ENCODE data around the gene MSRB2. TPM values are rescaled to one million over a fixed set of nuclear protein-coding genes. Genes with fewer than 3 reads are reported as not detected.

The MSRB2 gene
- total RNA-seq, 4 donors from 2014 or later, result 8.7 to 19.3 (median 13.7) TPM

- no peak overlapping the region for H3K4me3 ChIP-seq
- no peaks in the 10 kb centered on the region for H3K27me3 ChIP-seq
- H3K27ac ChIP-seq, result no peak overlapping the region
- H3K9me3 ChIP-seq, result no peaks in the 10 kb centered on the region
- 85 to 91% methylated on average over 9 to 10 of the region's 10 CpGs for WGBS, 2 donors
- intact Hi-C loops (cut with DNase I), result no loop called here
- TF ChIP-seq, protein P1, sequence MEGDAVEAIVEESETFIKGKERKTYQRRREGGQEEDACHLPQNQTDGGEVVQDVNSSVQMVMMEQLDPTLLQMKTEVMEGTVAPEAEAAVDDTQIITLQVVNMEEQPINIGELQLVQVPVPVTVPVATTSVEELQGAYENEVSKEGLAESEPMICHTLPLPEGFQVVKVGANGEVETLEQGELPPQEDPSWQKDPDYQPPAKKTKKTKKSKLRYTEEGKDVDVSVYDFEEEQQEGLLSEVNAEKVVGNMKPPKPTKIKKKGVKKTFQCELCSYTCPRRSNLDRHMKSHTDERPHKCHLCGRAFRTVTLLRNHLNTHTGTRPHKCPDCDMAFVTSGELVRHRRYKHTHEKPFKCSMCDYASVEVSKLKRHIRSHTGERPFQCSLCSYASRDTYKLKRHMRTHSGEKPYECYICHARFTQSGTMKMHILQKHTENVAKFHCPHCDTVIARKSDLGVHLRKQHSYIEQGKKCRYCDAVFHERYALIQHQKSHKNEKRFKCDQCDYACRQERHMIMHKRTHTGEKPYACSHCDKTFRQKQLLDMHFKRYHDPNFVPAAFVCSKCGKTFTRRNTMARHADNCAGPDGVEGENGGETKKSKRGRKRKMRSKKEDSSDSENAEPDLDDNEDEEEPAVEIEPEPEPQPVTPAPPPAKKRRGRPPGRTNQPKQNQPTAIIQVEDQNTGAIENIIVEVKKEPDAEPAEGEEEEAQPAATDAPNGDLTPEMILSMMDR (IDR thresholded peaks at IDR 0.05), result no peak
- no peak for TF ChIP-seq POLR2A (IDR thresholded peaks at IDR 0.05)
- peaks cover 0 to 78% (median 4%) of the 10 kb centered on the region in 3 donors for H3K36me3 ChIP-seq
- no peaks in the 10 kb centered on the region for H3K4me1 ChIP-seq
- no peak for DNase-seq
These were observed 11.1 kb downstream of the MSRB2 start for GRCh38 chr10:23106331-23107072.

- Histone ChIP-seq H3K36me3 (peaks cover 0 to 96% (median 4%) of the 10 kb centered on the region in 3 donors), H3K4me3 (no peak overlapping the region), H3K27me3 (no peaks in the 10 kb centered on the region), H3K9me3 (no peaks in the 10 kb centered on the region), H3K27ac (no peak overlapping the region), H3K4me1 (no peaks in the 10 kb centered on the region)
- TF ChIP-seq, protein P1 (IDR thresholded peaks at IDR 0.05), result no peak
- TF ChIP-seq POLR2A (IDR thresholded peaks at IDR 0.05), result no peak
- no peak for DNase-seq
- WGBS, 2 donors, result 84 to 86% methylated on average over 6 to 9 of the region's 13 CpGs
- intact Hi-C loops (cut with DNase I), result no loop called here
These were observed 15.5 kb downstream of the MSRB2 start for GRCh38 chr10:23110722-23111516.

- intact Hi-C loops (cut with DNase I), result no loop called here
- no peak for TF ChIP-seq POLR2A (IDR thresholded peaks at IDR 0.05)
- TF ChIP-seq, protein P1 (IDR thresholded peaks at IDR 0.05), result no peak
- peaks cover 0 to 96% (median 4%) of the 10 kb centered on the region in 3 donors for H3K36me3 ChIP-seq
These were observed 16.3 kb downstream of the MSRB2 start for GRCh38 chr10:23111517-23112286.

DNA sequence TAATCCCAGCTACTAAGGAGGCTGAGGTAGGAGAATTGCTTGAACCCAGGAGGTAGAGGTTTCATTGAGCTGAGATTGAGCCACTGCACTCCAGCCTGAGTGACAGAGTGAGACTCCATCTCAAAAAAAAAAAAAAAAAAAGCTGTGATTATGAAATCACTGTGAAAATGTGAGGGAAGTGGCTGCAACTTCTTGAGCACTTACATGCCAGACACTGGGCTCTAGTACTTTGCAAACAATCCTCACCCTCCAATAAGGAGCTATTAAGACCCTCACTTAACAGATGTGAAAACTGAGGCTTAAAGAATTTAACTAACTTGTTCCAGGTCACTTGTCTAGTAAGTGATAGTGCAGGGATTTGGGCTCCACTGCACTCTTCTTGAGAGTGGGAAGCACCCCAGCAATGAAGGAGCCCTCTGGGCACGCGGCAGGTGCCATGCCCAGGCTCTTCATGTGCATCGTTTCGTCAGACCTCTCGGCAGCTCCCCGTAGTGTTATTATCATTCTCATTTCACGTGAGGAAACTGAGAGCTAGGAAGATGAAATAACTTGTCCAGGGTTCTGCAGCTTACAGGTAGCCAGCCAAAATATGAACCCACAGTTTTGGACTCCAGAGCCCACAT is 19.0 kb downstream of the MSRB2 start:
- 94% methylated on average over 7 of the region's 7 CpGs for WGBS, 2 donors
- H3K36me3 ChIP-seq, result peaks cover 0 to 97% (median 0%) of the 10 kb centered on the region in 3 donors

More at GRCh38 chr10:23111517-23112286, 16.3 kb downstream of the MSRB2 start:
- WGBS, 2 donors, result 78 to 95% methylated on average over 2 of the region's 2 CpGs
- Histone ChIP-seq H3K4me3 (no peak overlapping the region), H3K9me3 (no peaks in the 10 kb centered on the region), H3K27ac (no peak overlapping the region), H3K27me3 (no peaks in the 10 kb centered on the region), H3K4me1 (no peaks in the 10 kb centered on the region)
- no peak for DNase-seq

More for the DNA sequence above, 19.0 kb downstream of the MSRB2 start:
- Histone ChIP-seq H3K4me3 (no peak overlapping the region), H3K9me3 (no peaks in the 10 kb centered on the region), H3K4me1 (no peaks in the 10 kb centered on the region), H3K27me3 (no peaks in the 10 kb centered on the region), H3K27ac (no peak overlapping the region)
- TF ChIP-seq POLR2A (IDR thresholded peaks at IDR 0.05), result no peak
- TF ChIP-seq, protein P1 (IDR thresholded peaks at IDR 0.05), result no peak
- intact Hi-C loops (cut with DNase I), result no loop called here
- DNase-seq, result no peak

All from esophagus squamous epithelium (tissue), 5 donors.